Astrocyte of the hippocampus (primary cell): Measurements from ENCODE around the gene CCNB2.
"Not testable (repeated sequence)": the region's sequence is repeated elsewhere in the genome, so short reads cannot be mapped to it uniquely, and the experiment has no call there.

Experiments
- DNase-seq: peaks from one replicate; pipeline ENCODE4 v3.0.0; 2011; ENCODE audit warnings: low read depth, low spot score

The CCNB2 gene

GRCh38 chr15:59104912-59105732, at the start of gene CCNB2:
Gene CCNB2 (plus strand): TSS chr15:59105146. CDS start chr15:59105269, 123 bp downstream.
- DNase-seq = peak; percentile 96

- DNase-seq = no peak
These were observed 45.8 kb upstream of the CCNB2 start for GRCh38 chr15:59059076-59059597.

- DNase-seq = no peak
These were observed 44.6 kb upstream of the CCNB2 start for GRCh38 chr15:59060348-59060747.

GRCh38 chr15:59063042-59063441, 41.9 kb upstream of the CCNB2 start:
- no peak for DNase-seq

- no peak for DNase-seq
These were observed 35.5 kb upstream of the CCNB2 start for GRCh38 chr15:59069430-59069829.

- no peak for DNase-seq
These were observed 30.3 kb upstream of the CCNB2 start for GRCh38 chr15:59074607-59075006.

GRCh38 chr15:59087731-59088130, 17.2 kb upstream of the CCNB2 start:
- DNase-seq = no peak

- DNase-seq = no peak
These were observed 10.9 kb upstream of the CCNB2 start for GRCh38 chr15:59094077-59094476.

- DNase-seq = no peak
These were observed 8.5 kb upstream of the CCNB2 start for GRCh38 chr15:59096429-59096828.

GRCh38 chr15:59099162-59099685, 5.7 kb upstream of the CCNB2 start:
- no peak for DNase-seq

GRCh38 chr15:59104602-59104911, 389 bp upstream of the CCNB2 start:
- DNase-seq = no peak

GRCh38 chr15:59105854-59106253, 908 bp downstream of the CCNB2 start:
- DNase-seq = no peak

- no peak for DNase-seq
These were observed 6.3 kb downstream of the CCNB2 start for GRCh38 chr15:59111251-59111650.

GRCh38 chr15:59115047-59115446, 10.1 kb downstream of the CCNB2 start:
- DNase-seq = no peak

GRCh38 chr15:59116141-59116540, 11.2 kb downstream of the CCNB2 start:
- peak; percentile 83 for DNase-seq

- DNase-seq = no peak
These were observed 11.8 kb downstream of the CCNB2 start for GRCh38 chr15:59116771-59117170.

- no peak for DNase-seq
These were observed 14.7 kb downstream of the CCNB2 start for GRCh38 chr15:59119625-59120024.

GRCh38 chr15:59120937-59121336, 16.0 kb downstream of the CCNB2 start:
- no peak for DNase-seq

- DNase-seq = no peak
These were observed 19.3 kb downstream of the CCNB2 start for GRCh38 chr15:59124261-59124660.

GRCh38 chr15:59125683-59126082, 20.7 kb downstream of the CCNB2 start:
- DNase-seq = not testable (repeated sequence)

GRCh38 chr15:59127255-59127654, 22.3 kb downstream of the CCNB2 start:
- DNase-seq = not testable (repeated sequence)

GRCh38 chr15:59131456-59131855, 26.5 kb downstream of the CCNB2 start:
- no peak for DNase-seq

GRCh38 chr15:59131969-59132562, 27.1 kb downstream of the CCNB2 start:
- DNase-seq = no peak
